Thyroid gland (tissue), 4 donors: ENCODE measurements around the gene KDM2B.

Experiments
- POLR2A ChIP-seq, 2 donors: fragments of 450-650 bp; IDR thresholded peaks; one replicate each; pipeline ENCODE4 v1.6.1; 2017; ENCODE audit warnings: antibody characterized with exemption in 2 of 2, mild to moderate bottlenecking in 2 of 2, moderate library complexity in 1 of 2
- TF ChIP-seq, protein P1 (sequence below), 6 experiments: fragments of 200-600 bp in 3 of 6; fragments of 450-650 bp in 3 of 6; sonication (generic) in 3 of 6; IDR thresholded peaks; one replicate each; pipeline ENCODE4 v1.5.1; 2016 to 2019; ENCODE audit warnings: antibody characterized with exemption in 6 of 6, mild to moderate bottlenecking in 2 of 6, inconsistent platforms in 1 of 6, moderate library complexity in 1 of 6

DNA sequence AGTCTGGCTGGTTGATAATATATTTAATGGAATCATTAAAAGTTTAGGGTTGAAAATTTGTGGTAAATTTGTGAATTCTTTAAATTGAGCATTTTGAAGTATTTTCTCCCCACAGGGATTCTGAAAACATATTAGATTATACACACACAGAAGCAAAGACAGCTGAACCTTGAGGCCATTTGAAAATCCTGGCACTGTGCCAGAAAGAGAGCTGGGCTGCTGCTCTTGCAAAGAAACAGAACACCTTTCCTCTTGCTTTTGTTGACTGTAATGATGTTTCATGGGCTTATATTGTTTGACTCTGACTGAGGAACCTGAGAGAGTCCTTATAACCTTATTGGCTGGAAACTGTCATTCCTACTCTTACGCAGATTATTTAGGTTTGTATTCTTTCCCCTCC, 176.1 kb downstream of the KDM2B start:
- TF ChIP-seq, protein P1, sequence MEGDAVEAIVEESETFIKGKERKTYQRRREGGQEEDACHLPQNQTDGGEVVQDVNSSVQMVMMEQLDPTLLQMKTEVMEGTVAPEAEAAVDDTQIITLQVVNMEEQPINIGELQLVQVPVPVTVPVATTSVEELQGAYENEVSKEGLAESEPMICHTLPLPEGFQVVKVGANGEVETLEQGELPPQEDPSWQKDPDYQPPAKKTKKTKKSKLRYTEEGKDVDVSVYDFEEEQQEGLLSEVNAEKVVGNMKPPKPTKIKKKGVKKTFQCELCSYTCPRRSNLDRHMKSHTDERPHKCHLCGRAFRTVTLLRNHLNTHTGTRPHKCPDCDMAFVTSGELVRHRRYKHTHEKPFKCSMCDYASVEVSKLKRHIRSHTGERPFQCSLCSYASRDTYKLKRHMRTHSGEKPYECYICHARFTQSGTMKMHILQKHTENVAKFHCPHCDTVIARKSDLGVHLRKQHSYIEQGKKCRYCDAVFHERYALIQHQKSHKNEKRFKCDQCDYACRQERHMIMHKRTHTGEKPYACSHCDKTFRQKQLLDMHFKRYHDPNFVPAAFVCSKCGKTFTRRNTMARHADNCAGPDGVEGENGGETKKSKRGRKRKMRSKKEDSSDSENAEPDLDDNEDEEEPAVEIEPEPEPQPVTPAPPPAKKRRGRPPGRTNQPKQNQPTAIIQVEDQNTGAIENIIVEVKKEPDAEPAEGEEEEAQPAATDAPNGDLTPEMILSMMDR (IDR thresholded peaks at IDR 0.05): no peak
- no peak for TF ChIP-seq POLR2A (IDR thresholded peaks at IDR 0.05)
